Muscle layer of duodenum (tissue), 2 donors: ENCODE data around the gene PTGIR.
A peak's percentile ranks its signal among the peaks of the same experiment; 100 is the strongest.

ENCODE experiments used
- H3K27ac ChIP-seq: one replicate; pipeline ENCODE4 v1.7.0; 2013; ENCODE audit warnings: mild to moderate bottlenecking, low read length
- H3K27me3 ChIP-seq: one replicate; pipeline ENCODE4 v1.7.0; 2013; ENCODE audit warnings: low read depth, mild to moderate bottlenecking, control low read depth, low read length
- H3K36me3 ChIP-seq, 2 donors: one replicate each; pipeline ENCODE4 v1.7.0; 2013; ENCODE audit warnings: low read length in 2 of 2, control low read depth in 1 of 2, mild to moderate bottlenecking in 1 of 2; ENCODE audit not compliant: insufficient read depth in 2 of 2, control insufficient read depth in 1 of 2
- H3K4me1 ChIP-seq, 2 donors: one replicate each; pipeline ENCODE4 v1.7.0; 2013; ENCODE audit warnings: low read length in 2 of 2, mild to moderate bottlenecking in 2 of 2, control low read depth in 1 of 2, moderate library complexity in 1 of 2; ENCODE audit not compliant: insufficient read depth in 2 of 2, control insufficient read depth in 1 of 2
- H3K4me3 ChIP-seq, 2 donors: one replicate each; pipeline ENCODE4 v1.7.0; 2013; ENCODE audit warnings: low read length in 2 of 2, low read depth in 1 of 2, mild to moderate bottlenecking in 1 of 2
- H3K9me3 ChIP-seq, 2 donors: one replicate each; pipeline ENCODE4 v1.7.0; 2013; ENCODE audit warnings: low read length in 2 of 2, control low read depth in 1 of 2, mild to moderate bottlenecking in 1 of 2; ENCODE audit not compliant: control insufficient read depth in 1 of 2
- donor health status: healthy.

Gene PTGIR

DNA sequence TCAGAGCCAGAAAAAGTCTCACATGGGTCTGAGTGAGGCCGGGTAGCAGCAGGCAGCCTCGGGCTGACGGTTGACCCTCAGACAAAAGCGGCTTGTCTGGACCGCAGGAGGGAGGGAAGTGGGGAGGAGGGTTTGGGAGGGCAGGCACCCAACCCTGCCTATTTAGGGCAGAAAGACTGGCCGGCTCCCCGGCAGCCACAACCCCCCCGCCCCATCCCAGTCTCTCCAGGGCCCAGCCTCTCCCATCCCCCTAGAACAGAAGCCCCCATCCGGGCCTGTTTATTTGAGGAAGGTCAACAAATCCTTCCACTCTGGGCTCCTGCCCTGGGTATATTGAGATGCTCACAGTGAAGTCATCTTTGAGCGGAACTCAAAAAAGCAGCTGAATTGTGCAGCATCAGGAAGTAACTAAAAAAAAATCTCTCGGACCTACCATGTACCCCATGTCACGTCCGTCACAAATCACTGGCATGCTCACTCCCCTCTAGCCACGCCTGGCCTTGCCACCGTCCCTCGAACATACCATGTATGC is 29.8 kb upstream of the PTGIR start:
- peak overlapping the region in 1 of 2 donors; percentile 5 for H3K4me3 ChIP-seq
- H3K27ac ChIP-seq = no peak overlapping the region
- H3K27me3 ChIP-seq = no peaks in the 10 kb centered on the region
- H3K4me1 ChIP-seq = peaks cover 0 to 34% of the 10 kb centered on the region in 2 donors
- no peaks in the 10 kb centered on the region for H3K9me3 ChIP-seq
- no peaks in the 10 kb centered on the region for H3K36me3 ChIP-seq

DNA sequence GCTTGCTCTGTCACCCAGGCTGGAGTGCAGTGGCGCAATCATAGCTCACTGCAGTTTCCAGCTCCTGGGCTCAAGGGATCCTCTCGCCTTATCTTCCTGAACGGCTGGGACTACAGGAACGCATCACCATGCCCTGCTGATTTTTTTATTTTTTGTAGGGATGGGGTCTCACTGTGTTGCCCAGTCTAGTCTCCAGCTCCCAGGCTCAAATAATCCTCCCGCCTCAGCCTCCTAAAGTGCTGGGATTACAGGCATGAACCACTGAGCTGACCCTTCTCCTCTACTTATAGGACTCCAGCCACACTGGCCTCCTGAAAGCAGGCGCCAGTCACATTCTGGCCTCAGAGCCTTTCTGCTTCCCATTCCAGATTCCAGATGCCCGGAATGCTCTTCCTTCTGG is 25.6 kb upstream of the PTGIR start:
- Histone ChIP-seq H3K27me3 (no peaks in the 10 kb centered on the region), H3K27ac (no peak overlapping the region), H3K9me3 (no peaks in the 10 kb centered on the region), H3K36me3 (peaks cover 0 to 7% of the 10 kb centered on the region in 2 donors), H3K4me3 (no peak overlapping the region), H3K4me1 (peaks cover 0 to 18% of the 10 kb centered on the region in 2 donors)

DNA sequence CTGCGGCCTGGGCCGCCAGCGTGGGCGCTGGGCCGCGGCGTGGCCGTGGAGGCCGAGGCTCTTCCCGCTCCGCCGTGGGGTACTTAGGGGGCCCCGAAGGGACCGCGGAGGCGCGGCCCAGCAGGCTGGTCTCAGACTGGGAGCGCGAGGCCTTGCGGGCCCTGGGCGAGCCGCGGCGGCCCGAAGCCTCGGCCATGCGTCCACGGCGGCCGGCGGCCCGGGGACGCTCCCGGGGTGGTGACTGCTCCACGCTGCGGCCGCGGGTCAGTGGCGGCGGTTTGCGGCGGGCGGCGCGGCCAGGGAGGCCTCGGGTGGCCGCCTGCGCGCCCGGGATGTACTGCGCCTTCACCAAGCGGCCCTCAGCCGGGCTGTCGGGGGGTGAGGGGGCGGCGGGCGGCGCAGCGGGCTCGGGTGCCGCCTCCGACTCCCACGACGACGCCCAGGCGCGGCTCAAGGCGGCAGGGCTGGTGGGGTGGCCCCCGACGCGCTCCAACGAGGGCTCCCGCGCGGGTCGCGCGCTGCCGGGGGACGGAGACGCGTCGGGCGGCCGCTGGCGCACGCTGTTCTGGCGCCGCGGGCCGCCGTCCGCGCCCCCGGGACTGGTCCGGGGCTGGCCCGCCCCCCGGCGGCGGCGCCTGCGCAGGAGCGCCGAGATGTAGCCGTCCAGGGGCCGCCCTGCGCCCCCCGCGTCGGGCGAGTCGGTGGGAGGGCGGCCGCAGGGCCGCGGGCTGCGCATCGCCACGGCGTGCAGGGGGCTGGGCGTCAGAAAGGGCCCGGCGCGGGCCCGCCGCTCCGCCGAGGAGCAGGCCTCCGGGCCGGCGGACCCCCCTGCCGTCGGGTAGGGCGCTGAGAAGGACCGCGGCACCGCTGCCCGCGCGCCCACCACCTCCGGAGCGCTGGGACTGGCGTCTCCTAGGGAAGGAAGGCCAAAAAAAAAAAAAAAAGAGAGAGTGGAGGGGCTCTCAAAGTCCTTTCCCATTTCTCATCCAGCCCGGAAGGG is 24.4 kb upstream of the PTGIR start:
- Histone ChIP-seq H3K9me3 (no peaks in the 10 kb centered on the region), H3K27me3 (no peaks in the 10 kb centered on the region), H3K36me3 (peaks cover 0 to 7% of the 10 kb centered on the region in 2 donors), H3K4me3 (no peak overlapping the region), H3K4me1 (peaks cover 0 to 7% of the 10 kb centered on the region in 2 donors), H3K27ac (no peak overlapping the region)

DNA sequence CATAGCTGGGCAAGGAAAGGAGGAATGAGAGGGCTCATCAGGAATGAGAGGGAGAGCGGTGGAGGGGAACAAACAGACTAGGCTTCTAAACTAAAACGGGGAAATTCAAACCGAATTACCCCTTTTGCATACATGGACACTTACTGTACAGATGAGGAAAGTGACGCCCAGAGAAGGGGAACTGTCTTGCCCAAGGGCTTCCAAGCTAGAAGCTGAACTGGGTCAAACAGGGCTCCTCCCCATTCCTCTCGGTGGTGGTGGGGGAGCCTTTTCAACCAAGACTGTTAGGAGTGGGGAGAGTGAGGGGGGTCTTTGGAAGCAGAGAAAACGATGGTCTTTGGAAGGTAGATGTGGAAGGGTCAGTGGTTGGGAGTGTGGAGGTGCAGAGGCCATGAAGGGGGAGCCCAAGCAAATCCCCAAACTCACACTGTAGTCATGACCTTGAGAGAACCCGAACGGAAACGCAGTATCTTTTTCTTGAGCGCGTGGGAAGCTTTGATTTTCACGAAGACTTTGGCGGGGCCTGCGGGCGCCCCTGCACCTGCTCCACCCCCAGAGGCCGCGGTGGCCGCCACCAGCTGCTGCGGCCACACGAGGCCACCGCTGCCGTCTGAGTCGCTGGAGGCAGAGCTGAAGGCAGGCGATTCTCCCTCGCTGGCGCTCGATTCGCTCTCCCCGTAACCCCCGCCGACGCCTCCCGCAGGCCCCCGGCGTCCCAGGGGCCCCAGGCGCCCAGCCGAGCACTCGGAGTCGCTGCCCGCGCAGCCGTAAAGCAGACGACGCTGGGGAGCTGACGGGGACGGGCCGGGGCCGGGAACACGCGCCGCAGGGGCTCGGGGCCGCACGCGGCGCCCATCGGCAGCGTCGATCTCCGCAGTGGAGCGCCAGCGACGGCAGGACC is 23.4 kb upstream of the PTGIR start:
- H3K9me3 ChIP-seq = no peaks in the 10 kb centered on the region
- H3K27ac ChIP-seq = no peak overlapping the region
- H3K4me1 ChIP-seq = no peaks in the 10 kb centered on the region
- H3K36me3 ChIP-seq = peaks cover 0 to 7% of the 10 kb centered on the region in 2 donors
- no peaks in the 10 kb centered on the region for H3K27me3 ChIP-seq
- no peak overlapping the region for H3K4me3 ChIP-seq

DNA sequence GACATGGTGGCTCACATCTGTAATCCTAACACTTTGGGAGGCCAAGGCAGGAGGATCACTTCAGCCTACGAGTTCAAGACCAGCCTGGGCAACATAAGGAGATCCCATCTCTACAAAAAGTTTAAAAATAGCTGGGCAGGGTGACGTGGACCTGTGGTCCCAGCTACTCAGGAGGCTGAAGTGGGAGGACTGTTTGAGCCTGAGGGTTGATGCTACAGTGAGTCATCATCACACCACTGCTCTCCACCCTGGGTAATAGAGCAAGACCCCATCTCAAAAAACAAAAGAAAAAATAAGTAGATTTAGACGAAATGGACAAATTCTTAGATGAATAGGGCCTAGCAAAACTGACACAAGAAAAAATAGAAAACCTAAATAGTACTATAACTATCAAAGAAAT is 21.5 kb upstream of the PTGIR start:
- peaks cover 0 to 7% of the 10 kb centered on the region in 2 donors for H3K36me3 ChIP-seq
- H3K9me3 ChIP-seq = no peaks in the 10 kb centered on the region
- H3K4me1 ChIP-seq = no peaks in the 10 kb centered on the region
- no peak overlapping the region for H3K4me3 ChIP-seq
- H3K27ac ChIP-seq = no peak overlapping the region
- H3K27me3 ChIP-seq = no peaks in the 10 kb centered on the region

DNA sequence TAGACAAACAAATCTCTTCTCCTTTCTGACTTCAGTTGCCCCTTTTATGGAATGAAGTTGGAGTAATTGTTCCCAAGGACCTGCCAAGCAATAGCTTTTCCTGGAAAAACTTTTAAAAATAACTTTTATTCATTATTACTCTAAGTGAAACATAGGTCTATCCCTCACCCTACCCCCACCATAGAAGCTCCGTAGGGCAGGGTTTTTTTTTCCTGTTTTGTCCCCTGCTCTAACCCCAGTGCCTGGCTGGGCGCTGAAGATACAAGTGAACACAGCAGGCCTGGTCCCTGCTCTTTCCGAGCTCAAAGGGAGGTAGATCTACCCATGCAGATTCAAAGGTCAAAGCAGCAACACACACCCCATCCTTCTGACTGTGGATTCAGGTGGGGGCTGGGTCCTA is 19.8 kb upstream of the PTGIR start:
- no peaks in the 10 kb centered on the region for H3K9me3 ChIP-seq
- H3K4me3 ChIP-seq = no peak overlapping the region
- no peaks in the 10 kb centered on the region for H3K27me3 ChIP-seq
- H3K4me1 ChIP-seq = peaks cover 0 to 3% of the 10 kb centered on the region in 2 donors
- H3K27ac ChIP-seq = no peak overlapping the region
- peaks cover 0 to 7% of the 10 kb centered on the region in 2 donors for H3K36me3 ChIP-seq

DNA sequence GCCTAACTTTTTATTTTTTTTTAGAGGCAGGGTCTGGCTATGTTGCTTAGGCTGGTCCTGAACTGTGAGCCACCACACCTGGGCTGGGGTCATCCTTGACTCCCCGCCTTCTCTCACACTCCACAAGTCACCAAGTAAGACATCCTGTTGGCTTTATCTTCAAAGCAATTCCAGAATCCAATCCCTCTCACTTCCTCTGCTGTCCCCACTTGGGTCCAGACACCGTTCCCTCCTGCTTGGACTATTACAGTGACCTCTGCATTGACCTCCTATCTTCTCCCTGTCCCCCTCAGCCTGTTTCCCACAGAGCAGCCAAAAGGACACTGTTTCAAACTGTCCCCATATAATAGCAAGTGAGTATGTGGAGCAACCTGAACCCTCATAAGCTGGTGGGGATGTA is 15.8 kb upstream of the PTGIR start:
- Histone ChIP-seq H3K4me3 (no peak overlapping the region), H3K27ac (no peak overlapping the region), H3K36me3 (no peaks in the 10 kb centered on the region), H3K27me3 (no peaks in the 10 kb centered on the region), H3K9me3 (no peaks in the 10 kb centered on the region), H3K4me1 (peaks cover 4 to 13% of the 10 kb centered on the region in 2 donors)

DNA sequence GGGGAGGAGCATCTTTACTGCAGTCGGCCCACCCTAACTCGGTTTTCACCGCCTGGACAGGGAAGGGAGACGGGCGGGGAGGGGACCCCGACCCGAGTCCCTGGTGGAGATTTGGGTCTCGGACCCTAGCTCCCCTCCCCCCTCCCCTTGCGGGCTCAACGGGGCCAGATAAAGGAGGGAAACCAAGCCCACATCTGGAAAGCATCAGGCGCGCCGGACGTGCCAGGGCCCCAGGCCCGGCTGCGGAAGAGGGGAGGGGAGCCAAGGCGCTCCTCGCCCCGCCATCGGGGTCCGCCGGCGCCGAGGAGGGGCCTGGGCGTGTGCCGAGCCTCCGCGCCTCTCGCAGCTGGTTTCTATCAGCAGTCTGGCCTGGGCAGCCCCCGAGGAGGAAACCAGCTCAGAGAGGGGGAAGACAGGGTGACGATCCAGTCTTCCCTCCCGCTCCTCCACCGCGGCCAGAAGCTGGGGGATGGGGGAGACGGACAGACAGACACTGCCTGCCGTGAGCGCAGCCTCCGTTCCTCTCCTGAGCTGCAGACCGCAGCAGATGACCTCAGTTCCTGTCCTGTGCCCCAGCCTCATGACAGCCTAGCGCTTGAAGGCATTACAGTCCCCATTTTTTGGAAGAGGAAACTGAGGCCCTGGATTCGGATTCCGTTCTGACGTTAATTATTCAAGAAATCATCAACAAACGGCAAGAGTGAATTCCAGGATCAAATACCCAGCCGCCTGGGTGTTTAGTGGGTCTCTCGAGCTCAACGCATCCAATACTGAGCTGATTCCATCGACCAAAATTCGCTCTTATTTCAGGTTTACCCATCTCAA is 14.7 kb upstream of the PTGIR start:
- H3K9me3 ChIP-seq = no peaks in the 10 kb centered on the region
- peaks cover 4 to 19% of the 10 kb centered on the region in 2 donors for H3K4me1 ChIP-seq
- H3K4me3 ChIP-seq = peak overlapping the region; percentile 55 to 58
- no peaks in the 10 kb centered on the region for H3K36me3 ChIP-seq
- peak overlapping the region; percentile 49 for H3K27ac ChIP-seq
- H3K27me3 ChIP-seq = no peaks in the 10 kb centered on the region

DNA sequence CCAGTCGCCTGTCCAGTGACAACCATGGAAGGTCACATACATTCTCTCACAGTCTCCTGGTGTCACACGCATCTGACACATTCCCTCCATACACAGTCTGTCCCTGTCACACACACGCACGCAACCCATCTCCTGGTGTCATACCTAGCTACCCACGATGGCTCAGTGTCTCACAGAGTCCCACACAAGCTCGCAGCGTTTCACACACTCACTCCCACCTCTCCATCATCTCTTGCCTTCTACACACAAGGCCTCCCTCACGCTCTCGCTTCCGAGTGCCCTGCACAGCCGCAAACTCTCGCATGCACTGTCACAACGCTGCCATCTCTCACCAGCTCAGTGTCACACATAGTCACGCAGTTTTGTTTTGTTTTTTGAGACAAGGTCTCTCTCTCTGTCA is 12.3 kb upstream of the PTGIR start:
- Histone ChIP-seq H3K9me3 (no peaks in the 10 kb centered on the region), H3K27me3 (no peaks in the 10 kb centered on the region), H3K27ac (no peak overlapping the region), H3K4me1 (peaks cover 11 to 32% of the 10 kb centered on the region in 2 donors), H3K36me3 (no peaks in the 10 kb centered on the region), H3K4me3 (no peak overlapping the region)

DNA sequence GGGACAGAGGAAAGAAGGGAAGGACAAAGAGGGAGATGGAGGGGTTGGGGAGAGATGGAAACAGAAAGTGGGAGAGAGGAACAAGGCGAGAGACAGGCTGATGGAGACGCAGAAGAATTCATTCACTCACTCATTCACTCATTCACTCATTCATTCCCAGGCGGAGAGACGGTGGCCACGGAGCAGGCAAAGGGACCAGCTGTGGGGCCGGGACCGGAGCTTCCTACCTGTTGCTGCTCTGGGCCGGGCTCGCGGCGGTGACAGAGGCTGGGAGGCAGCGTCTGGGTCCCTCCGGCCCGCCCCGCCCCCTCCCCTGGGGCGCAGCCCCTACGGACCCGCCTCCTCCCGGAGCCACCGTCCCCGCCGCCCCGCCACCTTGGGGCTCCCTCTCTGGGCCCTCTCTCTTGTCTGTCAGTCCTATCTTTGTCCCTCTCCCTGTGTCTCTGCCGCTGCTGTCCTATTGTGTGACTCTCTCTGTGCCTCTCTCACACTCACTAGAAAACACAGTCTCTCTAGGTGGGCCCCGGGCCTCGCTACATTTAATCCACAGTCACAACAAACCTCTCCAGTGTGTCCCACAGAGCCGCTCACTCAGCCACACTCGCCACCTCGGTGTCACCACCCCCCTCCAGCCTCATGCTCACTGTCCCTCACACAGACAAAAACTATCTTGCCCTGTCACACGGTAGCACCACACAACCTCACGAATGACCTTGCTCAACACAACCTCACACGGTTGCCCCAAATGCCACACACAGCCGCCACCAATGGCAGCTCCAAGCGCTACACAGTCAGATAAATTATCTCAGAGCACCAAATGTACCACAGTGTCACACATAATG is 11.3 kb upstream of the PTGIR start, which contains the start of gene GNG8:
Gene GNG8 (minus strand): TSS at position 283 of the 842 bp plus-strand sequence. CDS start 1,520 bp downstream, outside the sequence.
- Histone ChIP-seq H3K4me1 (peaks cover 11 to 32% of the 10 kb centered on the region in 2 donors), H3K27ac (no peak within 1 kb of the TSS), H3K27me3 (no peaks in the 10 kb centered on the region), H3K9me3 (no peaks in the 10 kb centered on the region), H3K36me3 (no peaks in the 10 kb centered on the region), H3K4me3 (no peak within 1 kb of the TSS)
